CD14-positive monocyte (primary cell): ENCODE data around the gene IGFBP1. TPM values are rescaled to one million over a fixed set of nuclear protein-coding genes. Genes with fewer than 3 reads are reported as not detected.

Source experiments
- DNase-seq, 3 donors: peaks; one replicate each; pipeline ENCODE4 v3.0.0-alpha.2; 2011 to 2022
- H2AFZ ChIP-seq: 2 replicates; pipeline ENCODE4 v1.6.0; 2012; ENCODE audit warnings: mild to moderate bottlenecking, low read depth, low read length, inconsistent platforms; ENCODE audit not compliant: insufficient read depth, poor library complexity, severe bottlenecking
- H3K27ac ChIP-seq, 2 donors: 1 replicate in 1 of 2; 2 replicates in 1 of 2; pipeline ENCODE4 v1.5.1; 2012 to 2013; ENCODE audit warnings: low read length in 2 of 2, control low read depth in 1 of 2, inconsistent platforms in 1 of 2, low read depth in 1 of 2, mild to moderate bottlenecking in 1 of 2
- H3K27me3 ChIP-seq, 2 donors: one replicate each; pipeline versions ENCODE4 v1.6.0 to v1.6.1; 2011 to 2013; ENCODE audit warnings: low read length in 2 of 2; ENCODE audit not compliant: control insufficient read depth in 2 of 2, insufficient read depth in 2 of 2
- H3K36me3 ChIP-seq, 2 donors: replicated peaks in 1 of 2; 1 replicate in 1 of 2; 2 replicates in 1 of 2; pipeline versions ENCODE4 v1.5.1 to v1.6.1; 2012 to 2013; ENCODE audit warnings: low read length in 2 of 2, control low read depth in 1 of 2, inconsistent platforms in 1 of 2, mild to moderate bottlenecking in 1 of 2; ENCODE audit not compliant: insufficient read depth in 2 of 2, control insufficient read depth in 1 of 2
- H3K4me1 ChIP-seq, 2 donors: 1 replicate in 1 of 2; 2 replicates in 1 of 2; pipeline versions ENCODE4 v1.5.1 to v1.6.1; 2012 to 2013; ENCODE audit warnings: low read length in 2 of 2, control low read depth in 1 of 2, inconsistent platforms in 1 of 2, mild to moderate bottlenecking in 1 of 2, moderate library complexity in 1 of 2; ENCODE audit not compliant: insufficient read depth in 2 of 2, control insufficient read depth in 1 of 2
- H3K4me2 ChIP-seq: replicated peaks from 2 replicates; pipeline ENCODE3; 2012; ENCODE audit warnings: low read length, moderate library complexity, mild to moderate bottlenecking; ENCODE audit not compliant: poor library complexity, severe bottlenecking; ENCODE audit errors: extremely low read depth
- H3K4me3 ChIP-seq, 3 experiments: fragments of 200-600 bp in 1 of 3; sonication (generic) in 1 of 3; replicated peaks in 1 of 3; 1 replicate in 2 of 3; 2 replicates in 1 of 3; pipeline ENCODE4 v1.5.1; 2011 to 2013; ENCODE audit warnings: low read length in 3 of 3, mild to moderate bottlenecking in 3 of 3, control low read depth in 2 of 3, low read depth in 2 of 3, inconsistent platforms in 1 of 3, moderate library complexity in 1 of 3
- H3K79me2 ChIP-seq: 2 replicates; pipeline ENCODE4 v1.6.0; 2012; ENCODE audit warnings: mild to moderate bottlenecking, control low read depth, inconsistent platforms, low read length, moderate library complexity; ENCODE audit not compliant: insufficient read depth
- H3K9ac ChIP-seq: 2 replicates; pipeline ENCODE4 v1.6.0; 2017; ENCODE audit warnings: low read length, mild to moderate bottlenecking; ENCODE audit not compliant: insufficient read depth, poor library complexity, severe bottlenecking
- H3K9me3 ChIP-seq, 2 donors: replicated peaks in 1 of 2; 1 replicate in 1 of 2; 2 replicates in 1 of 2; pipeline versions ENCODE4 v1.5.1 to v1.6.1; 2012 to 2013; ENCODE audit warnings: low read length in 2 of 2, control low read depth in 1 of 2; ENCODE audit not compliant: control insufficient read depth in 1 of 2, insufficient read depth in 1 of 2
- H4K20me1 ChIP-seq: 2 replicates; pipeline ENCODE4 v1.6.0; 2012; ENCODE audit warnings: mild to moderate bottlenecking, low read length, control low read depth, moderate library complexity; ENCODE audit not compliant: insufficient read depth
- H3K27ac Mint-ChIP-seq, 7 donors: one replicate each; pipeline ENCODE4 v1.8.0; 2020; ENCODE audit warnings: mild to moderate bottlenecking in 7 of 7, mixed read lengths in 7 of 7, moderate library complexity in 6 of 7, inconsistent platforms in 2 of 7
- H3K27me3 Mint-ChIP-seq, 3 donors: one replicate each; pipeline ENCODE4 v1.8.0; 2021 to 2022; ENCODE audit warnings: low read depth in 3 of 3, mild to moderate bottlenecking in 3 of 3, mixed read lengths in 3 of 3, moderate library complexity in 3 of 3, inconsistent platforms in 1 of 3
- H3K36me3 Mint-ChIP-seq, 2 donors: one replicate each; pipeline ENCODE4 v1.8.0; 2020; ENCODE audit warnings: mixed read lengths in 2 of 2, inconsistent platforms in 1 of 2, mild to moderate bottlenecking in 1 of 2
- H3K4me1 Mint-ChIP-seq: one replicate; pipeline ENCODE4 v1.8.0; 2020; ENCODE audit warnings: mild to moderate bottlenecking, mixed read lengths
- H3K4me3 Mint-ChIP-seq, 2 donors: one replicate each; pipeline ENCODE4 v1.8.0; 2020; ENCODE audit warnings: mild to moderate bottlenecking in 2 of 2, mixed read lengths in 2 of 2, moderate library complexity in 1 of 2
- H3K9me3 Mint-ChIP-seq, 7 donors: one replicate each; pipeline ENCODE4 v1.8.0; 2020 to 2022; ENCODE audit warnings: mixed read lengths in 7 of 7, mild to moderate bottlenecking in 6 of 7, moderate library complexity in 6 of 7, inconsistent platforms in 2 of 7
- WGBS: methylation state at CpG from one replicate; pipeline ENCODE4 v1.1.5; 2013; ENCODE audit warnings: missing lambda C conversion rate; ENCODE audit not compliant: insufficient coverage; 5-methylcytosine and 5-hydroxymethylcytosine counted together
- intact Hi-C, 2 donors: fragments of 100-400 bp; cut with micrococcal nuclease; formaldehyde crosslinking; loops; one replicate each; pipeline versions ENCODE4 v1.15.0 to v1.15.1; 2023
- polyA plus RNA-seq, 3 donors: library from polyadenylated mRNA; depleted of rRNA in 1 of 3; unstranded in 2 of 3; stranded (reverse) in 1 of 3; fragments of 300-500 nt in 2 of 3; fragments of >200 nt in 1 of 3; fragmentation: Illumina TruSeq in 2 of 3; gene quantifications; 1 replicate in 2 of 3; 2 replicates in 1 of 3; pipeline ENCODE4 v1.2.3, GENCODE V29; 2012 to 2021
- TF ChIP-seq, protein P1 (sequence below): fragments of 200-600 bp; IDR thresholded peaks from one replicate; pipeline ENCODE4 v1.8.0; 2022; ENCODE audit warnings: antibody characterized with exemption, mild to moderate bottlenecking

Gene IGFBP1
- polyA plus RNA-seq, 3 donors: not detected

DNA sequence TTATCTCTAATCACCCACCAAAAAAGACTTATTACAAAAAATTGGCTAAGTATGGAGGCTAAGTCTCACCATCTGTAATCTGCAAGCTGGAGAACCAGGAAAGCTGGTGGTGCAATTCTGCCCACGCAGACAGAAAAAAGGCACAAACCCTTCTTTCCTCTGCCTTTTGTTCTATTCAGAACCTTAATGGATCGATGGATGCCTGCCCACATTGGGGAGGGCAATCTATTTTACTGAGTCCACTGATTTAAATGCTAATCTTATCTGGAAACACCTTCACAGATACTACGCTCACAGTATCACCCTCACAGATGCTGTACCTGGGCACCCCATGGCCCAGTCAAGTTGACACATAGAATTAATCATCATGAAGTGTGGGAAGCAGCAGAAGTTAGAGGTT is 22.6 kb downstream of the IGFBP1 start:
- H3K27ac Mint-ChIP-seq: no peak overlapping the region
- H3K36me3 Mint-ChIP-seq: no peaks in the 10 kb centered on the region
- Histone ChIP-seq H3K9me3 (no peaks in the 10 kb centered on the region), H3K36me3 (no peaks in the 10 kb centered on the region), H3K79me2 (no peaks in the 10 kb centered on the region), H3K27ac (no peak overlapping the region), H3K4me3 (no peak overlapping the region), H4K20me1 (no peaks in the 10 kb centered on the region), H2AFZ (no peak overlapping the region), H3K27me3 (no peaks in the 10 kb centered on the region), H3K4me1 (no peaks in the 10 kb centered on the region), H3K9ac (no peak overlapping the region), H3K4me2 (no peak overlapping the region)
- intact Hi-C loops: no loop called here
- no CpG with 5 or more reads among the region's 3 CpGs for WGBS
- H3K9me3 Mint-ChIP-seq: peaks cover 0 to 3% (median 0%) of the 10 kb centered on the region in 7 donors
- no peak overlapping the region for H3K4me3 Mint-ChIP-seq
- peaks cover 3 to 4% (median 3%) of the 10 kb centered on the region in 3 donors for H3K27me3 Mint-ChIP-seq
- no peak for DNase-seq
- TF ChIP-seq, protein P1, sequence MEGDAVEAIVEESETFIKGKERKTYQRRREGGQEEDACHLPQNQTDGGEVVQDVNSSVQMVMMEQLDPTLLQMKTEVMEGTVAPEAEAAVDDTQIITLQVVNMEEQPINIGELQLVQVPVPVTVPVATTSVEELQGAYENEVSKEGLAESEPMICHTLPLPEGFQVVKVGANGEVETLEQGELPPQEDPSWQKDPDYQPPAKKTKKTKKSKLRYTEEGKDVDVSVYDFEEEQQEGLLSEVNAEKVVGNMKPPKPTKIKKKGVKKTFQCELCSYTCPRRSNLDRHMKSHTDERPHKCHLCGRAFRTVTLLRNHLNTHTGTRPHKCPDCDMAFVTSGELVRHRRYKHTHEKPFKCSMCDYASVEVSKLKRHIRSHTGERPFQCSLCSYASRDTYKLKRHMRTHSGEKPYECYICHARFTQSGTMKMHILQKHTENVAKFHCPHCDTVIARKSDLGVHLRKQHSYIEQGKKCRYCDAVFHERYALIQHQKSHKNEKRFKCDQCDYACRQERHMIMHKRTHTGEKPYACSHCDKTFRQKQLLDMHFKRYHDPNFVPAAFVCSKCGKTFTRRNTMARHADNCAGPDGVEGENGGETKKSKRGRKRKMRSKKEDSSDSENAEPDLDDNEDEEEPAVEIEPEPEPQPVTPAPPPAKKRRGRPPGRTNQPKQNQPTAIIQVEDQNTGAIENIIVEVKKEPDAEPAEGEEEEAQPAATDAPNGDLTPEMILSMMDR: no peak
- H3K4me1 Mint-ChIP-seq: no peaks in the 10 kb centered on the region

DNA sequence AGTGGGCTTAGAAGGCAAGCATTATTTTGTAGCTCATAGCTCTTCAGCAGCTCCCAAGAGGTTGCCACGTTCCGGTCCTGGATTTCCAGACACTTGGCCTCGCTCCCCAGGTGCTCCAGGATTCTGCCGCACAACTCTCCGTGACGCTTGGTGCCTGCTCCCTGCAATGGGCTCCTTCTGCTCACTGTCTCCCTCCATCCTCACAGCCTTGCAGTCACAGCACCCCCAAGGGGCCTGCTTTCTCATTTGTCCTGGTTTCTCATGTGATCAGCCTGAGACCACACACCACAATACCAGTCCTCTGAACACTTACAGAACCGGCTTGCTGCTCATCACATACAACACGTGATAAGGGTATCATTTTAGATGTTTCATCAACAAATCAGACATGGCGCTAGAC is 23.0 kb downstream of the IGFBP1 start:
- Histone ChIP-seq H2AFZ (no peak overlapping the region), H3K9ac (no peak overlapping the region), H3K27ac (no peak overlapping the region), H3K27me3 (peaks cover 0 to under 1% of the 10 kb centered on the region in 2 donors), H3K36me3 (no peaks in the 10 kb centered on the region), H3K4me2 (no peak overlapping the region), H3K4me3 (no peak overlapping the region), H3K4me1 (no peaks in the 10 kb centered on the region), H4K20me1 (no peaks in the 10 kb centered on the region), H3K79me2 (no peaks in the 10 kb centered on the region), H3K9me3 (no peaks in the 10 kb centered on the region)
- no peak overlapping the region for H3K4me3 Mint-ChIP-seq
- H3K27me3 Mint-ChIP-seq: peaks cover 3 to 7% (median 4%) of the 10 kb centered on the region in 3 donors
- H3K4me1 Mint-ChIP-seq: no peaks in the 10 kb centered on the region
- H3K27ac Mint-ChIP-seq: no peak overlapping the region
- peaks cover 0 to 3% (median 0%) of the 10 kb centered on the region in 7 donors for H3K9me3 Mint-ChIP-seq
- H3K36me3 Mint-ChIP-seq: no peaks in the 10 kb centered on the region
- TF ChIP-seq, protein P1: no peak
- intact Hi-C loops: no loop called here
- WGBS: 95% methylated on average over 8 of the region's 9 CpGs
- DNase-seq: no peak
